ENCODE data around the gene JUND. TPM values are rescaled to one million over a fixed set of nuclear protein-coding genes. Genes with fewer than 3 reads are reported as not detected.

JUND gene
- total and polyA plus RNA-seq, 2 of the 4 experiments (the other 2 are of a cell fraction) = 14.2 to 77.2 TPM

DNA sequence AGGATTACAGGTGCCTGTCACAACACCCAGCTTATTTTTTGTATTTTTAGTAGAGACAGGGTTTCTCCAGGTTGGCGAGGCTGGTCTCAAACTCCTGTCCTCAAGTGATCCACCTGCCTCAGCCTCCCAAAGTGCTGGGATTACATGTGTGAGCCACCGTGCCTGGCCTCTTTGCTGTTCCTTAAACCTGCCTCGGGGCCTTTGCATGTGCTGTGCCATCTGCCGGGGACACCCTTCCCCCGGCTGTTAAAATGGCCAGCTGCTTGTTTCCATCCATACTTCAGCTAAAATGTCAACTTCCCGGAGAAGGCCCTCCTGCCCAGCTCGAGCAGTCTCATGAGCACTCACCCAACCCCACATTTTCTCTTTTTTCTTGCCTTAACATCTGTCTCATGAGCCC is 36.1 kb downstream of the JUND start:
- dilution Hi-C loops (cut with HindIII; ENCODE audit: low sequenced_read_pairs, unreplicated experiment) = no loop called here
- no peak overlapping the region for H3K27ac ChIP-seq (ENCODE audit: insufficient read depth, low read length)
- no peak for ATAC-seq (ENCODE audit: low read depth)

More for the DNA sequence above, 36.1 kb downstream of the JUND start:
- ChIA-PET CTCF (no interaction called here), POLR2A (ENCODE audit: unreplicated experiment) (no interaction called here)
- no peaks in the 10 kb centered on the region for H3K36me3 ChIP-seq (ENCODE audit: control insufficient read depth, insufficient read depth, low read length)
- H3K9ac ChIP-seq (ENCODE audit: low read depth, low read length) = no peak overlapping the region
- H3K27me3 ChIP-seq (ENCODE audit: control insufficient read depth, insufficient read depth, low read length) = peaks cover 8% of the 10 kb centered on the region
- H2AK5ac ChIP-seq (ENCODE audit: low read depth, low read length) = no peak overlapping the region
- intact Hi-C loops (cut with micrococcal nuclease) (no loop called here), in situ Hi-C loops (cut with MboI; ENCODE audit: low sequenced_read_pairs) (no loop called here)
- H4K5ac ChIP-seq (ENCODE audit: low read depth, low read length) = no peak overlapping the region
- no peaks in the 10 kb centered on the region for H4K20me1 ChIP-seq (ENCODE audit: insufficient read depth, low read length)
- no peak for DNase-seq
- BruUV-seq (replicated peaks) = no TSS peak
- H2BK120ac ChIP-seq (ENCODE audit: low read depth, low read length) = no peak overlapping the region
- H3K9me1 ChIP-seq (ENCODE audit: insufficient read depth, low read length) = no peaks in the 10 kb centered on the region
- no peak overlapping the region for H3K14ac ChIP-seq (replicated peaks; ENCODE audit: low read depth, low read length)
- no peak overlapping the region for H2AK9ac ChIP-seq (replicated peaks; ENCODE audit: low read depth, low read length, poor library complexity)
- H3K56ac ChIP-seq (ENCODE audit: extremely low read depth, insufficient read depth, low read length) = no peak overlapping the region
- H3K23ac ChIP-seq (ENCODE audit: low read depth, low read length) = no peak overlapping the region
- no peak for TF ChIP-seq MAZ (IDR thresholded peaks at IDR 0.05; ENCODE audit: borderline replicate concordance, low read depth, low read length)
- no peak for TF ChIP-seq CHD1 (IDR thresholded peaks at IDR 0.05; ENCODE audit: low read depth, low read length)
- TF ChIP-seq MAFK (IDR thresholded peaks at IDR 0.05; ENCODE audit: low read depth, low read length) = no peak
- TF ChIP-seq NFE2L2 (IDR thresholded peaks at IDR 0.05; ENCODE audit: low read depth, low read length) = no peak
- no peak for TF ChIP-seq BHLHE40 (IDR thresholded peaks at IDR 0.05; ENCODE audit: low read depth, low read length)
- TF ChIP-seq, protein P1, sequence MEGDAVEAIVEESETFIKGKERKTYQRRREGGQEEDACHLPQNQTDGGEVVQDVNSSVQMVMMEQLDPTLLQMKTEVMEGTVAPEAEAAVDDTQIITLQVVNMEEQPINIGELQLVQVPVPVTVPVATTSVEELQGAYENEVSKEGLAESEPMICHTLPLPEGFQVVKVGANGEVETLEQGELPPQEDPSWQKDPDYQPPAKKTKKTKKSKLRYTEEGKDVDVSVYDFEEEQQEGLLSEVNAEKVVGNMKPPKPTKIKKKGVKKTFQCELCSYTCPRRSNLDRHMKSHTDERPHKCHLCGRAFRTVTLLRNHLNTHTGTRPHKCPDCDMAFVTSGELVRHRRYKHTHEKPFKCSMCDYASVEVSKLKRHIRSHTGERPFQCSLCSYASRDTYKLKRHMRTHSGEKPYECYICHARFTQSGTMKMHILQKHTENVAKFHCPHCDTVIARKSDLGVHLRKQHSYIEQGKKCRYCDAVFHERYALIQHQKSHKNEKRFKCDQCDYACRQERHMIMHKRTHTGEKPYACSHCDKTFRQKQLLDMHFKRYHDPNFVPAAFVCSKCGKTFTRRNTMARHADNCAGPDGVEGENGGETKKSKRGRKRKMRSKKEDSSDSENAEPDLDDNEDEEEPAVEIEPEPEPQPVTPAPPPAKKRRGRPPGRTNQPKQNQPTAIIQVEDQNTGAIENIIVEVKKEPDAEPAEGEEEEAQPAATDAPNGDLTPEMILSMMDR (conservative IDR thresholded peaks at IDR 0.05; ENCODE audit: low read depth, low read length) = no peak
- no peak for TF ChIP-seq MXI1 (IDR thresholded peaks at IDR 0.05; ENCODE audit: borderline replicate concordance, low read depth, low read length)
- TF ChIP-seq SMC3 (IDR thresholded peaks at IDR 0.05; ENCODE audit: low read depth, low read length) = no peak
- no peak for TF ChIP-seq POLR2A (IDR thresholded peaks at IDR 0.05; ENCODE audit: low read depth, low read length)
- TF ChIP-seq, protein P2, sequence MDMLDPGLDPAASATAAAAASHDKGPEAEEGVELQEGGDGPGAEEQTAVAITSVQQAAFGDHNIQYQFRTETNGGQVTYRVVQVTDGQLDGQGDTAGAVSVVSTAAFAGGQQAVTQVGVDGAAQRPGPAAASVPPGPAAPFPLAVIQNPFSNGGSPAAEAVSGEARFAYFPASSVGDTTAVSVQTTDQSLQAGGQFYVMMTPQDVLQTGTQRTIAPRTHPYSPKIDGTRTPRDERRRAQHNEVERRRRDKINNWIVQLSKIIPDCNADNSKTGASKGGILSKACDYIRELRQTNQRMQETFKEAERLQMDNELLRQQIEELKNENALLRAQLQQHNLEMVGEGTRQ (IDR thresholded peaks at IDR 0.05; ENCODE audit: low read depth, low read length) = no peak
- no peak for TF ChIP-seq RFX5 (IDR thresholded peaks at IDR 0.05; ENCODE audit: low read depth, low read length)
- TF ChIP-seq RAD21 (IDR thresholded peaks at IDR 0.05; ENCODE audit: low read length) = no peak
- TF ChIP-seq, protein P3, sequence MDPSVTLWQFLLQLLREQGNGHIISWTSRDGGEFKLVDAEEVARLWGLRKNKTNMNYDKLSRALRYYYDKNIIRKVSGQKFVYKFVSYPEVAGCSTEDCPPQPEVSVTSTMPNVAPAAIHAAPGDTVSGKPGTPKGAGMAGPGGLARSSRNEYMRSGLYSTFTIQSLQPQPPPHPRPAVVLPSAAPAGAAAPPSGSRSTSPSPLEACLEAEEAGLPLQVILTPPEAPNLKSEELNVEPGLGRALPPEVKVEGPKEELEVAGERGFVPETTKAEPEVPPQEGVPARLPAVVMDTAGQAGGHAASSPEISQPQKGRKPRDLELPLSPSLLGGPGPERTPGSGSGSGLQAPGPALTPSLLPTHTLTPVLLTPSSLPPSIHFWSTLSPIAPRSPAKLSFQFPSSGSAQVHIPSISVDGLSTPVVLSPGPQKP (IDR thresholded peaks at IDR 0.05; ENCODE audit: borderline replicate concordance, low read depth, low read length) = no peak
- no peak for TF ChIP-seq RCOR1 (IDR thresholded peaks at IDR 0.05; ENCODE audit: insufficient replicate concordance, low read length)
- no peak for TF ChIP-seq FOS (IDR thresholded peaks at IDR 0.05; ENCODE audit: low read depth, low read length)
- no peak for TF ChIP-seq CEBPB (IDR thresholded peaks at IDR 0.05; ENCODE audit: low read depth, low read length)
- no peak overlapping the region for H4K91ac ChIP-seq (ENCODE audit: insufficient read depth, low read depth, low read length)
- no peak overlapping the region for H4K8ac ChIP-seq (ENCODE audit: low read depth in 2 of 2, low read length in 2 of 2)
- H3K4me3 ChIP-seq (ENCODE audit: insufficient read depth, low read depth, low read length) = no peak overlapping the region
- H2BK15ac ChIP-seq (ENCODE audit: low read depth, low read length) = no peak overlapping the region
- H3K9me3 ChIP-seq (ENCODE audit: control insufficient read depth, insufficient read depth, low read length) = no peaks in the 10 kb centered on the region
- H3K4ac ChIP-seq (ENCODE audit: low read depth, low read length) = no peak overlapping the region
- no peak overlapping the region for H2AFZ ChIP-seq (replicated peaks; ENCODE audit: low read length, poor library complexity)
- WGBS, 2 experiments (ENCODE audit: extremely low coverage in 2 of 2, insufficient read length in 1 of 2) = 56% methylated on average over 5 of the region's 7 CpGs; no CpG with 5 or more reads in 1 of the 2 experiments
- no peak overlapping the region for H2BK20ac ChIP-seq (ENCODE audit: low read depth, low read length)
- no peak overlapping the region for H3K18ac ChIP-seq (ENCODE audit: low read depth, low read length)
- H3K4me2 ChIP-seq (ENCODE audit: low read depth, low read length) = no peak overlapping the region
- no peaks in the 10 kb centered on the region for H3K79me1 ChIP-seq (ENCODE audit: low read depth in 1 of 2, low read length in 2 of 2)
- no peaks in the 10 kb centered on the region for H3K4me1 ChIP-seq (ENCODE audit: control insufficient read depth, insufficient read depth, low read length)
- H2BK5ac ChIP-seq (ENCODE audit: low read depth, low read length, poor library complexity, severe bottlenecking) = no peak overlapping the region
